K562 (cell line): ENCODE data around the gene ZNF277. TPM values are rescaled to one million over a fixed set of nuclear protein-coding genes. Genes with fewer than 3 reads are reported as not detected.

ENCODE experiments used
- ATAC-seq: fragments of 200-7000 bp; cut with Tn5 transposase; 3 replicates; pipeline ENCODE4 v1.9.1; 2020; ENCODE audit warnings: moderate library complexity
- BruUV-seq: library from RNA; stranded (reverse); fragments of 400-500 nt; replicated peaks from 2 replicates; lab custom pipeline; 2021; lab: Mats Ljungman, UMichigan
- CTCF ChIA-PET: fragments of 300-600 bp; formaldehyde crosslinking; extraction: SDS; loops from one replicate; lab custom pipeline; 2021; ENCODE audit warnings: low intra/inter-chr PET ratio; lab: Yijun Ruan, JAX
- POLR2A ChIA-PET: fragments of 300-600, 350-650 bp; sonication (Branson Sonifier 250); formaldehyde crosslinking; extraction: SDS; loops from one replicate; lab custom pipeline; 2021; ENCODE audit warnings: antibody characterized with exemption, inconsistent platforms; lab: Yijun Ruan, JAX
- DNase-seq, 4 experiments: peaks; one replicate each; pipeline versions ENCODE4 v3.0.0 to v3.0.0-alpha.2; 2011 to 2018; ENCODE audit warnings: low spot score in 3 of 4, mixed read lengths in 3 of 4; ENCODE audit errors: extremely low read depth in 1 of 4
- FAIRE-seq: peaks from 2 replicates; lab custom pipeline; 2011; peaks lifted over from hg19 to GRCh38; lab: Jason Lieb, UNC
- H2AFZ ChIP-seq: 2 replicates; pipeline ENCODE4 v1.6.0; 2011; ENCODE audit warnings: low read depth, low read length, control low read depth, inconsistent platforms
- H3K27ac ChIP-seq: fragments of 200-600 bp; 3 replicates; pipeline ENCODE4 v1.8.0; 2011; ENCODE audit warnings: low read depth, mild to moderate bottlenecking, control low read depth, inconsistent platforms, low read length, moderate library complexity, mixed read lengths; ENCODE audit errors: extremely low read depth
- H3K27me3 ChIP-seq, 2 experiments: fragments of 300-600 bp in 1 of 2; 2 replicates in 1 of 2; 3 replicates in 1 of 2; pipeline versions ENCODE4 v1.6.0 to v1.8.0; 2011; ENCODE audit warnings: inconsistent platforms in 2 of 2, low read length in 2 of 2, mild to moderate bottlenecking in 1 of 2, mixed read lengths in 1 of 2, moderate library complexity in 1 of 2; ENCODE audit not compliant: control insufficient read depth in 2 of 2, insufficient read depth in 2 of 2
- H3K36me3 ChIP-seq: fragments of 300-600 bp; 3 replicates; pipeline ENCODE4 v1.8.0; 2011; ENCODE audit warnings: mild to moderate bottlenecking, low read length, inconsistent platforms; ENCODE audit not compliant: control insufficient read depth, insufficient read depth
- H3K4me1 ChIP-seq, 2 experiments: fragments of 200-600 bp in 1 of 2; replicated peaks in 1 of 2; 2 replicates in 1 of 2; 3 replicates in 1 of 2; pipeline versions ENCODE4 v1.5.1 to v1.8.0; 2011; ENCODE audit warnings: inconsistent platforms in 2 of 2, low read length in 2 of 2, mild to moderate bottlenecking in 1 of 2, mixed read lengths in 1 of 2, moderate library complexity in 1 of 2; ENCODE audit not compliant: control insufficient read depth in 2 of 2, insufficient read depth in 2 of 2
- H3K4me2 ChIP-seq: 2 replicates; pipeline ENCODE4 v1.6.1; 2011; ENCODE audit warnings: low read length, control low read depth, inconsistent platforms, mixed read lengths; ENCODE audit not compliant: insufficient read depth
- H3K4me3 ChIP-seq: fragments of 200-600 bp; sonication (generic), shearing (Covaris generic); 2 replicates; pipeline ENCODE4 v1.5.1; 2016; ENCODE audit warnings: control low read depth, inconsistent platforms
- H3K79me2 ChIP-seq: fragments of 200-600 bp; 3 replicates; pipeline ENCODE4 v1.8.0; 2011; ENCODE audit warnings: low read length, inconsistent platforms; ENCODE audit not compliant: control insufficient read depth, insufficient read depth
- H3K9ac ChIP-seq, 2 experiments: 2 replicates each; pipeline versions ENCODE4 v1.6.0 to v1.6.1; 2011; ENCODE audit warnings: low read depth in 2 of 2, low read length in 2 of 2, control low read depth in 1 of 2, inconsistent platforms in 1 of 2, mild to moderate bottlenecking in 1 of 2, mixed read lengths in 1 of 2; ENCODE audit not compliant: insufficient read depth in 1 of 2
- H3K9me1 ChIP-seq: one replicate; pipeline ENCODE4 v1.6.0; 2011; ENCODE audit warnings: inconsistent platforms, mild to moderate bottlenecking, low read length, moderate library complexity; ENCODE audit not compliant: control insufficient read depth, insufficient read depth
- H3K9me3 ChIP-seq: replicated peaks from 2 replicates; pipeline ENCODE4 v1.5.1; 2011; ENCODE audit warnings: low read depth, low read length, inconsistent platforms; ENCODE audit not compliant: control insufficient read depth, insufficient read depth
- H4K20me1 ChIP-seq: replicated peaks from 2 replicates; pipeline ENCODE4 v1.6.1; 2011; ENCODE audit warnings: low read length, inconsistent platforms, mixed read lengths; ENCODE audit not compliant: control insufficient read depth, insufficient read depth
- CBFA2T3 ChIP-seq: fragments of 450-650 bp; IDR thresholded peaks from 2 replicates; pipeline ENCODE4 v1.6.1; 2017
- EP400 ChIP-seq: fragments of 450-650 bp; IDR thresholded peaks from 2 replicates; pipeline ENCODE4 v1.6.1; 2017; ENCODE audit warnings: antibody characterized with exemption, mild to moderate bottlenecking, moderate library complexity
- GATA2 ChIP-seq: sonication (generic); formaldehyde crosslinking; IDR thresholded peaks from 2 replicates; pipeline ENCODE4 v1.4.0; 2020; ENCODE audit warnings: mild to moderate bottlenecking, missing genetic modification reagents
- HDAC6 ChIP-seq: IDR thresholded peaks from 2 replicates; pipeline ENCODE4 v1.6.1; 2012; ENCODE audit warnings: low read depth, mild to moderate bottlenecking, control low read depth, inconsistent platforms, low read length, moderate library complexity
- JUND ChIP-seq, 2 experiments: IDR thresholded peaks; 2 replicates in 1 of 2; 3 replicates in 1 of 2; pipeline ENCODE4 v1.6.1; 2011; ENCODE audit warnings: borderline replicate concordance in 2 of 2, low read depth in 2 of 2, low read length in 2 of 2, improper control_type of control experiment in 1 of 2, missing biosample characterization in 1 of 2, missing genetic modification characterization in 1 of 2, missing genetic modification reagents in 1 of 2
- KLF16 ChIP-seq: IDR thresholded peaks from 2 replicates; pipeline ENCODE4 v1.6.1; 2016; ENCODE audit warnings: antibody characterized with exemption
- NR1H2 ChIP-seq: sonication (generic); formaldehyde crosslinking; IDR thresholded peaks from 2 replicates; pipeline ENCODE4 v1.4.0; 2020; ENCODE audit warnings: mild to moderate bottlenecking, missing genetic modification reagents
- SNIP1 ChIP-seq: fragments of 450-650 bp; IDR thresholded peaks from 2 replicates; pipeline ENCODE4 v1.7.1; 2017; ENCODE audit warnings: low read depth, mild to moderate bottlenecking
- TAL1 ChIP-seq: fragments of 450-650 bp; IDR thresholded peaks from 2 replicates; pipeline ENCODE4 v1.6.1; 2016; ENCODE audit warnings: mild to moderate bottlenecking
- TEAD4 ChIP-seq, 2 experiments: sonication (generic) in 1 of 2; formaldehyde crosslinking in 1 of 2; IDR thresholded peaks; 2 replicates each; pipeline versions ENCODE4 v1.6.1 to v1.8.0; 2012 to 2022; ENCODE audit warnings: borderline replicate concordance in 1 of 2, inconsistent platforms in 1 of 2, low read length in 1 of 2, mild to moderate bottlenecking in 1 of 2, missing genetic modification reagents in 1 of 2
- ZNF174 ChIP-seq: fragments of 250-450 bp; sonication (Bioruptor Pico); IDR thresholded peaks from 2 replicates; pipeline ENCODE4 v1.4.0; 2020; ENCODE audit warnings: mild to moderate bottlenecking
- ZZZ3 ChIP-seq: fragments of 450-650 bp; IDR thresholded peaks from 2 replicates; pipeline ENCODE4 v1.6.1; 2016; ENCODE audit warnings: antibody characterized with exemption, mild to moderate bottlenecking, moderate library complexity
- WGBS: fragments of 100-300 bp; shearing (Covaris generic); methylation state at CpG from one replicate; pipeline ENCODE4 v1.1.6; 2016; ENCODE audit warnings: low coverage, mixed read lengths; ENCODE audit not compliant: insufficient coverage; ENCODE audit errors: missing lambda C conversion rate; 5-methylcytosine and 5-hydroxymethylcytosine counted together
- in situ Hi-C: fragments of 300-500 bp; cut with MboI; formaldehyde crosslinking; loops from 4 replicates; pipeline ENCODE4 v1.15.0; 2018; ENCODE audit warnings: inconsistent platforms, mixed read lengths
- intact Hi-C: fragments of 100-400 bp; cut with micrococcal nuclease; formaldehyde crosslinking; loops from 2 replicates; pipeline ENCODE4 v1.14.2; 2022
- polyA plus RNA-seq, 8 experiments: library from polyadenylated mRNA; depleted of rRNA in 4 of 8; stranded (reverse) in 5 of 8; unstranded in 3 of 8; fragments of >200 nt; fragmentation: Nextera tagmentation in 2 of 8; fragmentation: Illumina TruSeq in 1 of 8; extraction: Ambion mirVana in 2 of 8; extraction: Trizol in 1 of 8; gene quantifications; 2 replicates each; pipeline versions ENCODE4 v1.2.1 to v1.2.3, GENCODE V29; 2011 to 2014; ENCODE audit warnings: inconsistent platforms in 1 of 8, missing spikeins in 1 of 8
- total RNA-seq, 7 experiments: library from RNA; depleted of rRNA in 6 of 7; stranded (reverse); fragments of >200 nt in 6 of 7; fragmentation: Illumina TruSeq in 2 of 7; extraction: Trizol in 2 of 7; gene quantifications; 2 replicates each; pipeline versions ENCODE4 v1.2.1 to v1.2.3, GENCODE V29; 2011 to 2021; ENCODE audit warnings: low replicate concordance in 1 of 7
- TF ChIP-seq, protein P1 (sequence below): fragments of 250-450 bp; sonication (Bioruptor Pico); IDR thresholded peaks from 2 replicates; pipeline ENCODE4 v1.8.0; 2022; ENCODE audit warnings: inconsistent platforms, mild to moderate bottlenecking, moderate library complexity, borderline replicate concordance

The ZNF277 gene
- total and polyA plus RNA-seq, 9 of the 15 experiments (the other 6 are each of a cell fraction or from before 2014, with no cell fraction given), result 18.8 to 33.5 (median 27.7) TPM

DNA sequence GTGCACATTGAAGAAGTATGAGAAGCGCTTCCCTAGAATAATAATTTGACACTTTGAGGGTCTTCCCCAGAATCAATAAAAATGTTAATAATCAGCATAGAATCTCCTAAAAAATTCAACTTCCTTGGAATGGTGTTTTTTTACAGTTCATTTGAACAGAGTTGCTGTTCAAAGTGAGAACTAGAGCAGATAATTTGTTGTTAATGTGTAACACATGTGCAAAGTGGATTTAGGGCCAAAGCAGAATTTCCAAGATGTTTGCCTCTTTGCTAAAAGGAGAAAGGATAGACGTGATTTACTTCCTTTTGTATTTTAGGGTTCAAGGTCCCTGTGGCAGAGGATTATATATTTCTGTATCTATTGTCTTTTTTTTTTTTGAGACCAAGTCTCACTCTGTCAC is 73.8 kb downstream of the ZNF277 start:
- Histone ChIP-seq H4K20me1 (no peaks in the 10 kb centered on the region), H3K4me3 (no peak overlapping the region), H3K27me3 (no peaks in the 10 kb centered on the region), H3K9me3 (no peaks in the 10 kb centered on the region), H3K9me1 (no peaks in the 10 kb centered on the region), H3K9ac (no peak overlapping the region), H3K36me3 (no peaks in the 10 kb centered on the region), H3K4me1 (peaks cover 3 to 9% of the 10 kb centered on the region in 2 experiments; a peak in 2 of 5 replicates), H3K27ac (no peak overlapping the region), H3K4me2 (no peak overlapping the region), H2AFZ (no peak overlapping the region), H3K79me2 (no peaks in the 10 kb centered on the region)
- TF ChIP-seq, protein P1, sequence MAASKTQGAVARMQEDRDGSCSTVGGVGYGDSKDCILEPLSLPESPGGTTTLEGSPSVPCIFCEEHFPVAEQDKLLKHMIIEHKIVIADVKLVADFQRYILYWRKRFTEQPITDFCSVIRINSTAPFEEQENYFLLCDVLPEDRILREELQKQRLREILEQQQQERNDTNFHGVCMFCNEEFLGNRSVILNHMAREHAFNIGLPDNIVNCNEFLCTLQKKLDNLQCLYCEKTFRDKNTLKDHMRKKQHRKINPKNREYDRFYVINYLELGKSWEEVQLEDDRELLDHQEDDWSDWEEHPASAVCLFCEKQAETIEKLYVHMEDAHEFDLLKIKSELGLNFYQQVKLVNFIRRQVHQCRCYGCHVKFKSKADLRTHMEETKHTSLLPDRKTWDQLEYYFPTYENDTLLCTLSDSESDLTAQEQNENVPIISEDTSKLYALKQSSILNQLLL (CRISPR knock-in tag), result peak; percentile 87
- no peak for TF ChIP-seq ZZZ3
- intact Hi-C loops (no loop called here), in situ Hi-C loops (no loop called here)
- no peak for DNase-seq
- POLR2A ChIA-PET, result interaction anchor here (1.4 kb wide), 1 partner anchor 10 kb away, joined by 4 read pairs; no protein-coding TSS in a partner anchor
- CTCF ChIA-PET, result no interaction called here
- FAIRE-seq, result no peak
- no TSS peak for BruUV-seq
- 27% methylated on average over 2 of the region's 2 CpGs for WGBS
- ATAC-seq, result no peak

DNA sequence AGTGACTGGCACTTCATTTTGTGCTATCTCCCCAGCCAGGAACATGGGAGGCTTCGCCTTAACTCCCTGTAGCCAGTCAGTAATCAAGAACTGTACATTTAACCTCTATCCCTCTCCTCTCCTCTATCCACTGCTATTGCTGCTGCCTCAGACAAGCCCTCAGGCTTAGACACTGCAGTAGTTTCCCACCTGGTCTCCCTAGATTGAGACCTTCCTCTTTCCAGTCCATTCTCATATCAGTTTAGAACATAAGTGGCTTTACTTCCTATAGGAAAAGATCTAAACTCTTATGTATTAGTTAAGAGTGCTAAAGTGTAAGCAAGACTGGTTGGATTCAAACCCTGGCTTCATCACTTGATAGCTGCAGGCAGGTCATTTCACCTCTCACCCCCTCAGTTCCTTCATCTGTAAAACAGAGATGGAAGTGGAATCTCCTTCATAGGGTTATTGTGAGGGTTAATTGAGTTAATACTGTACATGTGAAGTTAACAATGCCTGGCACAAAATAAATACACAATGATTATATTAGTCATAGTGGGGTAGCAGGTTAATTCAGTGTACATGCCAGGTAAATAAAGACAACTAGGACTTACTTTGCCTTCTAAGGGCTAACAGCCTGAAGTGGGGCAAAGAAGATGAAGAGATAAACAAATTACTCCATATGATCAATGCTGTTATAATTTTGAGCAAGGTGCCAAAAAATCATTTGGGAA is 76.1 kb downstream of the ZNF277 start:
- no peak overlapping the region for H3K4me3 ChIP-seq
- BruUV-seq, result no TSS peak
- H3K9ac ChIP-seq, result no peak overlapping the region
- no peaks in the 10 kb centered on the region for H3K9me3 ChIP-seq
- H3K79me2 ChIP-seq, result no peaks in the 10 kb centered on the region
- intact Hi-C loops, result no loop called here
- ChIA-PET POLR2A (interaction anchor here (0.6 kb wide), 1 partner anchor 169 kb away, joined by 4 read pairs; no protein-coding TSS in a partner anchor), CTCF (no interaction called here)
- DNase-seq (peak in 2 of 4 experiments; percentile 14 to 32), ATAC-seq (peak; percentile 78), FAIRE-seq (no peak)
- H3K4me2 ChIP-seq, result no peak overlapping the region
- WGBS, result 13% methylated on average over 1 of the region's 1 CpG
- H3K27me3 ChIP-seq, result no peaks in the 10 kb centered on the region
- H3K9me1 ChIP-seq, result no peaks in the 10 kb centered on the region
- H3K27ac ChIP-seq, result no peak overlapping the region
- peaks cover 3 to 9% of the 10 kb centered on the region in 2 experiments; a peak in 2 of 5 replicates for H3K4me1 ChIP-seq
- H2AFZ ChIP-seq, result no peak overlapping the region
- no peaks in the 10 kb centered on the region for H4K20me1 ChIP-seq
- H3K36me3 ChIP-seq, result no peaks in the 10 kb centered on the region
- in situ Hi-C loops, result no loop called here
- TF ChIP-seq SNIP1 (no peak), KLF16 (peak; percentile 33; the same call in 1 of the 2 replicates), ZNF174 (no peak), EP400 (no peak), CBFA2T3 (peak; percentile 76), JUND (IDR thresholded peaks at IDR 0.05; ENCODE audit: borderline replicate concordance, low read depth, low read length) (no peak), JUND (tag; IDR thresholded peaks at IDR 0.05; ENCODE audit: borderline replicate concordance, low read depth, low read length) (no peak), HDAC6 (no peak), TAL1 (peak; percentile 65), NR1H2 (CRISPR knock-in tag) (no peak), TEAD4 (IDR thresholded peaks at IDR 0.05; ENCODE audit: low read length) (peak; percentile 60; the same call in 1 of the 2 replicates), TEAD4 (CRISPR knock-in tag; IDR thresholded peaks at IDR 0.05; ENCODE audit: borderline replicate concordance) (no peak), GATA2 (CRISPR knock-in tag) (peak; percentile 46; the same call in 1 of the 2 replicates)
